MM.1S (cell line): Measurements from ENCODE around the gene SLC38A7.

Experiments used
- DNase-seq: peaks from one replicate; pipeline ENCODE4 v3.0.0-alpha.2; 2015
- H2AFZ ChIP-seq: fragments of 300-600 bp; sonication (generic); 2 replicates; pipeline ENCODE4 v1.6.0; 2016; ENCODE audit warnings: antibody characterized with exemption, low read length
- H3F3A ChIP-seq: fragments of 300-600 bp; sonication (generic); 2 replicates; pipeline ENCODE4 v1.6.1; 2016; ENCODE audit warnings: mild to moderate bottlenecking, antibody characterized with exemption, low read length, moderate library complexity, mixed read lengths; ENCODE audit not compliant: insufficient read depth
- H3K27ac ChIP-seq: fragments of 300-600 bp; sonication (generic); 2 replicates; pipeline ENCODE4 v1.5.1; 2016; ENCODE audit warnings: mild to moderate bottlenecking, low read length
- H3K27me3 ChIP-seq: fragments of 300-600 bp; sonication (generic); replicated peaks from 2 replicates; pipeline ENCODE4 v1.6.0; 2016; ENCODE audit warnings: low read length; ENCODE audit not compliant: insufficient read depth
- H3K36me3 ChIP-seq: fragments of 300-600 bp; sonication (generic); replicated peaks from 2 replicates; pipeline ENCODE4 v1.6.1; 2016; ENCODE audit warnings: mild to moderate bottlenecking, low read length, mixed read lengths; ENCODE audit not compliant: insufficient read depth
- H3K4me1 ChIP-seq: fragments of 300-600 bp; sonication (generic); 2 replicates; pipeline ENCODE4 v1.6.1; 2016; ENCODE audit warnings: low read length, mixed read lengths
- H3K4me2 ChIP-seq: fragments of 300-600 bp; sonication (generic); 2 replicates; pipeline ENCODE4 v1.6.0; 2016; ENCODE audit warnings: low read depth, low read length
- H3K4me3 ChIP-seq: fragments of 300-600 bp; sonication (generic); 2 replicates; pipeline ENCODE4 v1.5.1; 2016; ENCODE audit warnings: low read length, mixed read lengths
- H3K79me2 ChIP-seq: fragments of 300-600 bp; sonication (generic); 2 replicates; pipeline ENCODE4 v1.6.1; 2016; ENCODE audit warnings: mixed run types, low read length, mixed read lengths
- H3K9ac ChIP-seq: fragments of 300-600 bp; sonication (generic); 2 replicates; pipeline ENCODE4 v1.6.1; 2016; ENCODE audit warnings: low read length, mixed read lengths
- H3K9me2 ChIP-seq: fragments of 300-600 bp; sonication (generic); replicated peaks from 2 replicates; pipeline ENCODE4 v1.6.1; 2016; ENCODE audit warnings: mild to moderate bottlenecking, low read length, mixed read lengths; ENCODE audit not compliant: insufficient read depth
- H3K9me3 ChIP-seq: fragments of 300-600 bp; sonication (generic); replicated peaks from 2 replicates; pipeline ENCODE4 v1.6.1; 2016; ENCODE audit warnings: mild to moderate bottlenecking, low read length, mixed read lengths; ENCODE audit not compliant: insufficient read depth
- H4K20me1 ChIP-seq: fragments of 300-600 bp; sonication (generic); 2 replicates; pipeline ENCODE4 v1.6.1; 2016; ENCODE audit warnings: mild to moderate bottlenecking, low read length, moderate library complexity, mixed read lengths; ENCODE audit not compliant: insufficient read depth
- EZH2 ChIP-seq: fragments of 300-600 bp; sonication (generic); optimal IDR thresholded peaks from 2 replicates; pipeline ENCODE3; 2017; ENCODE audit warnings: low read depth, mild to moderate bottlenecking, antibody characterized with exemption, low read length, mixed read lengths
- EZH2phosphoT487 ChIP-seq: fragments of 300-600 bp; sonication (generic); IDR thresholded peaks from 2 replicates; pipeline ENCODE4 v1.6.1; 2018; ENCODE audit warnings: antibody characterized with exemption, low read length
- TF ChIP-seq, protein P1 (sequence below): fragments of 300-600 bp; sonication (generic); IDR thresholded peaks from 2 replicates; pipeline ENCODE4 v1.5.1; 2016; ENCODE audit warnings: antibody characterized with exemption, low read length, mixed read lengths

Gene SLC38A7

GRCh38 chr16:58649707-58650106 is 34.9 kb downstream of the SLC38A7 start:
- Histone ChIP-seq H3K27ac (no peak overlapping the region), H3F3A (no peaks in the 10 kb centered on the region), H3K79me2 (no peaks in the 10 kb centered on the region), H3K36me3 (no peaks in the 10 kb centered on the region), H3K4me1 (no peaks in the 10 kb centered on the region), H4K20me1 (no peaks in the 10 kb centered on the region), H3K9me2 (no peaks in the 10 kb centered on the region), H3K4me2 (no peak overlapping the region), H2AFZ (no peak overlapping the region), H3K9me3 (no peaks in the 10 kb centered on the region), H3K27me3 (no peaks in the 10 kb centered on the region), H3K9ac (no peak overlapping the region), H3K4me3 (no peak overlapping the region)
- TF ChIP-seq EZH2 (no peak), EZH2phosphoT487 (no peak)
- TF ChIP-seq, protein P1, sequence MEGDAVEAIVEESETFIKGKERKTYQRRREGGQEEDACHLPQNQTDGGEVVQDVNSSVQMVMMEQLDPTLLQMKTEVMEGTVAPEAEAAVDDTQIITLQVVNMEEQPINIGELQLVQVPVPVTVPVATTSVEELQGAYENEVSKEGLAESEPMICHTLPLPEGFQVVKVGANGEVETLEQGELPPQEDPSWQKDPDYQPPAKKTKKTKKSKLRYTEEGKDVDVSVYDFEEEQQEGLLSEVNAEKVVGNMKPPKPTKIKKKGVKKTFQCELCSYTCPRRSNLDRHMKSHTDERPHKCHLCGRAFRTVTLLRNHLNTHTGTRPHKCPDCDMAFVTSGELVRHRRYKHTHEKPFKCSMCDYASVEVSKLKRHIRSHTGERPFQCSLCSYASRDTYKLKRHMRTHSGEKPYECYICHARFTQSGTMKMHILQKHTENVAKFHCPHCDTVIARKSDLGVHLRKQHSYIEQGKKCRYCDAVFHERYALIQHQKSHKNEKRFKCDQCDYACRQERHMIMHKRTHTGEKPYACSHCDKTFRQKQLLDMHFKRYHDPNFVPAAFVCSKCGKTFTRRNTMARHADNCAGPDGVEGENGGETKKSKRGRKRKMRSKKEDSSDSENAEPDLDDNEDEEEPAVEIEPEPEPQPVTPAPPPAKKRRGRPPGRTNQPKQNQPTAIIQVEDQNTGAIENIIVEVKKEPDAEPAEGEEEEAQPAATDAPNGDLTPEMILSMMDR: no peak
- DNase-seq: no peak

DNA sequence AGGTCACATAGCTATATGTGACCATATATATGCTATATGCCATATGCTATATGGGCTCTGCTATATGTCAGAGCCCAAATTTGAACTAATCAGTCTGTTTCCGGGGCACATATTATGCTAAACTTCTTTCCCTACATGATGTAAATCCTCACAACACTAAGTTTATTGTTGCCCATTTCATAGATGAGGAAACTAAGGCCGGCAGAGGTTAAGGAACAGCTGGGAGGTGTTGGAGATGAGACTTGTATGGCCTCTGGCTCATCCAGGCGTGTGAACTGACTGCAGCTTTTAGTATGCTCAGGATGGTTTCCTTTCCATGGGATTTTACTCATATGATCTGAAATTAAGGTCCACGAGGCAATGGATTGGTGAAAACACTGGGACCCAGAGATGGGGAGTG is 37.5 kb downstream of the SLC38A7 start:
- Histone ChIP-seq H4K20me1 (no peaks in the 10 kb centered on the region), H3K9me2 (no peaks in the 10 kb centered on the region), H3K9ac (no peak overlapping the region), H3K27me3 (no peaks in the 10 kb centered on the region), H3K4me3 (no peak overlapping the region), H3F3A (no peaks in the 10 kb centered on the region), H3K27ac (no peak overlapping the region), H3K36me3 (no peaks in the 10 kb centered on the region), H3K4me1 (no peaks in the 10 kb centered on the region), H3K9me3 (no peaks in the 10 kb centered on the region), H3K4me2 (no peak overlapping the region), H2AFZ (no peak overlapping the region), H3K79me2 (no peaks in the 10 kb centered on the region)
- DNase-seq: no peak
- TF ChIP-seq, protein P1: no peak
- TF ChIP-seq EZH2 (no peak), EZH2phosphoT487 (no peak)

DNA sequence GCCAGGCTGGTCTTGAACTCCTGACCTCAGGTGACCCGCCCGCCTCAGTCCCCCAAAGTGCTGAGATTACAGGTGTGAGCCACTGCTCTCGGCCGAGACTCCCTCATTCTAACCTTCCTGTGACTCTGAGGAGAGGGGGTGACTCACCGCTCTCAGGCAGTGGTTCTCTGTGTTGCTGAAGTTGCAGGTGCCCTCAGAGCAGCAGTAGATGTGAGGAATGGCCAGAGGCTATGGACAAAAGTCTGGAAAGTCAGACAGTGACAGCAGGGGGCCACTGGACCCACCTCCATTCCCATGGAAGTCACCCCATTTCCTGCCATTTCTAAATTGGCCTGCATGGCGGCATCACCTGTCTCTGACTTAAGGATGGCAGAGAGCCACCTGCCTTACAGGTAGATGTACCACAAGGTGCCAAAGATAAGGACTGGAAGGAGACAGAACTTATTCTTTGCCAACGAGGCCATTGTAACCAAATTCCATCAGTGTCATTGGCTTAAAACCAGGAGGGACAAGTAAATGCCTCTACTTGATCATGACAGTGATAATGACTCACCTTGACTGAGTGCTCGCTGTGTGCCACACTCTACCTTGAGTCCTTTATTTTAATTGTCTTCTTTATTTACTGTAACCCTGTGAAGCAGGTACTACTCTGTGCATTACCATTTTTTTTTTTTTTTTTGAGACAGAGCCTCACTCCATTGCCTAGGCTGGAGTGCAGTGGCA is 39.6 kb downstream of the SLC38A7 start:
- H3K27me3 ChIP-seq: no peaks in the 10 kb centered on the region
- H3K9me3 ChIP-seq: no peaks in the 10 kb centered on the region
- no peak overlapping the region for H3K4me3 ChIP-seq
- no peaks in the 10 kb centered on the region for H3K36me3 ChIP-seq
- no peaks in the 10 kb centered on the region for H3K9me2 ChIP-seq
- TF ChIP-seq, protein P1: no peak
- TF ChIP-seq EZH2 (no peak), EZH2phosphoT487 (no peak)
- no peak overlapping the region for H2AFZ ChIP-seq
- no peak overlapping the region for H3K4me2 ChIP-seq
- H3K79me2 ChIP-seq: no peaks in the 10 kb centered on the region
- H3K9ac ChIP-seq: no peak overlapping the region
- H3K4me1 ChIP-seq: no peaks in the 10 kb centered on the region
- H3K27ac ChIP-seq: no peak overlapping the region
- H4K20me1 ChIP-seq: no peaks in the 10 kb centered on the region
- DNase-seq: no peak
- no peaks in the 10 kb centered on the region for H3F3A ChIP-seq
